MM.1S (cell line): ENCODE results near the gene THEM4.

Source experiments
- EZH2 ChIP-seq: fragments of 300-600 bp; sonication (generic); optimal IDR thresholded peaks from 2 replicates; pipeline ENCODE3; 2017; ENCODE audit warnings: low read depth, mild to moderate bottlenecking, antibody characterized with exemption, low read length, mixed read lengths
- TF ChIP-seq, protein P1 (sequence below): fragments of 300-600 bp; sonication (generic); IDR thresholded peaks from 2 replicates; pipeline ENCODE4 v1.5.1; 2016; ENCODE audit warnings: antibody characterized with exemption, low read length, mixed read lengths

DNA sequence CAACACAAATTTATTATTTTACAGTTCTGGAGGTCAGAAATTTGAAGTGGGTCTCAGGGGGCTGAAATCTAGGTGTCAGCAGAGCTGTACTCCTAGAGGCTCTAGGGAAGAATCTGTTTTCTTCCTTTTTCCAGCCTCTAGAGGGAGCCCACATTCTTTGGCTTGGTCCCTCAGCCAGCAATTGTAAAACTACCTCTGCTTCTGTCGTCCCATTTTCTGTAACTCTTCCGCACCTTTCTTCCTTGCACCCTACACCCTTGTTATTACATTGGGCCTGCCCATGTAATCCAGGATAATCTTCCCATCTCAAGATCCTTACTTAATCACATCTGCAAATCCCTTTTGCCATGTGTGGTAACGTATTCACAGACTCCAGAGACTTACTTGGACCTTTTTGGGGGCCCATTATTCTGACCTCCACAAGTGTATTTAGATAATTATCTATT lies 24.8 kb upstream of the THEM4 start:
- TF ChIP-seq, protein P1, sequence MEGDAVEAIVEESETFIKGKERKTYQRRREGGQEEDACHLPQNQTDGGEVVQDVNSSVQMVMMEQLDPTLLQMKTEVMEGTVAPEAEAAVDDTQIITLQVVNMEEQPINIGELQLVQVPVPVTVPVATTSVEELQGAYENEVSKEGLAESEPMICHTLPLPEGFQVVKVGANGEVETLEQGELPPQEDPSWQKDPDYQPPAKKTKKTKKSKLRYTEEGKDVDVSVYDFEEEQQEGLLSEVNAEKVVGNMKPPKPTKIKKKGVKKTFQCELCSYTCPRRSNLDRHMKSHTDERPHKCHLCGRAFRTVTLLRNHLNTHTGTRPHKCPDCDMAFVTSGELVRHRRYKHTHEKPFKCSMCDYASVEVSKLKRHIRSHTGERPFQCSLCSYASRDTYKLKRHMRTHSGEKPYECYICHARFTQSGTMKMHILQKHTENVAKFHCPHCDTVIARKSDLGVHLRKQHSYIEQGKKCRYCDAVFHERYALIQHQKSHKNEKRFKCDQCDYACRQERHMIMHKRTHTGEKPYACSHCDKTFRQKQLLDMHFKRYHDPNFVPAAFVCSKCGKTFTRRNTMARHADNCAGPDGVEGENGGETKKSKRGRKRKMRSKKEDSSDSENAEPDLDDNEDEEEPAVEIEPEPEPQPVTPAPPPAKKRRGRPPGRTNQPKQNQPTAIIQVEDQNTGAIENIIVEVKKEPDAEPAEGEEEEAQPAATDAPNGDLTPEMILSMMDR = peak; percentile 95
- TF ChIP-seq EZH2 = no peak
